ENCODE data around the gene HOXB13. TPM values are rescaled to one million over a fixed set of nuclear protein-coding genes. Genes with fewer than 3 reads are reported as not detected.

Gene HOXB13
- total RNA-seq, 1 donor from 2014 or later = 5.4 TPM

- Histone ChIP-seq H3K4me1 (peaks cover 7% of the 10 kb centered on the region), H3K27ac (no peak overlapping the region), H3K4me3 (no peak overlapping the region), H3K9me3 (no peaks in the 10 kb centered on the region), H3K36me3 (no peaks in the 10 kb centered on the region), H3K27me3 (peaks cover 15% of the 10 kb centered on the region)
- no peak for DNase-seq (ENCODE audit: extremely low spot score in 2 of 2)
- TF ChIP-seq CTCF (IDR thresholded peaks at IDR 0.05) (no peak), POLR2AphosphoS5 (IDR thresholded peaks at IDR 0.05; ENCODE audit: insufficient read depth in 1 of 2, low read depth in 1 of 2) (no peak), POLR2A (IDR thresholded peaks at IDR 0.05) (no peak)
- intact Hi-C loops (cut with DNase I) = loop anchor here (10.0 kb wide), 1 partner anchor 264 kb away; no protein-coding TSS in a partner anchor
Measured at GRCh38 chr17:48740537-48740936, 12.0 kb upstream of the HOXB13 start.

GRCh38 chr17:48738803-48739526, 10.4 kb upstream of the HOXB13 start:
- TF ChIP-seq POLR2AphosphoS5 (IDR thresholded peaks at IDR 0.05; ENCODE audit: insufficient read depth in 1 of 2, low read depth in 1 of 2) (peak in 1 of 2 donors; percentile 27), CTCF (IDR thresholded peaks at IDR 0.05) (no peak)
- Histone ChIP-seq H3K27ac (peak overlapping the region; percentile 24), H3K4me3 (no peak overlapping the region), H3K9me3 (no peaks in the 10 kb centered on the region), H3K4me1 (peaks cover 5% of the 10 kb centered on the region), H3K27me3 (peaks cover 10% of the 10 kb centered on the region), H3K36me3 (no peaks in the 10 kb centered on the region)
- intact Hi-C loops (cut with DNase I) = no loop called here
- DNase-seq (ENCODE audit: extremely low spot score in 2 of 2) = no peak

- no peak for TF ChIP-seq POLR2A (IDR thresholded peaks at IDR 0.05)
- no peak for TF ChIP-seq CTCF (IDR thresholded peaks at IDR 0.05)
- no peak for TF ChIP-seq POLR2AphosphoS5 (IDR thresholded peaks at IDR 0.05; ENCODE audit: insufficient read depth in 1 of 2, low read depth in 1 of 2)
- H3K4me3 ChIP-seq = no peak overlapping the region
- H3K27ac ChIP-seq = peak overlapping the region; percentile 24
- H3K36me3 ChIP-seq = no peaks in the 10 kb centered on the region
- H3K4me1 ChIP-seq = peaks cover 5% of the 10 kb centered on the region
- no peak for DNase-seq (ENCODE audit: extremely low spot score in 2 of 2)
- no peaks in the 10 kb centered on the region for H3K9me3 ChIP-seq
- peaks cover 5% of the 10 kb centered on the region for H3K27me3 ChIP-seq
- intact Hi-C loops (cut with DNase I) = no loop called here
Measured at GRCh38 chr17:48738424-48738802, 9.9 kb upstream of the HOXB13 start.

GRCh38 chr17:48737330-48738043, 8.9 kb upstream of the HOXB13 start:
- Histone ChIP-seq H3K36me3 (no peaks in the 10 kb centered on the region), H3K27me3 (peaks cover 4% of the 10 kb centered on the region), H3K27ac (no peak overlapping the region), H3K9me3 (no peaks in the 10 kb centered on the region), H3K4me3 (no peak overlapping the region), H3K4me1 (peaks cover 5% of the 10 kb centered on the region)
- TF ChIP-seq CTCF (IDR thresholded peaks at IDR 0.05) (no peak), POLR2A (IDR thresholded peaks at IDR 0.05) (no peak), POLR2AphosphoS5 (IDR thresholded peaks at IDR 0.05; ENCODE audit: insufficient read depth in 1 of 2, low read depth in 1 of 2) (no peak)
- intact Hi-C loops (cut with DNase I) = no loop called here
- DNase-seq (ENCODE audit: extremely low spot score in 2 of 2) = no peak

GRCh38 chr17:48735062-48735351, 6.5 kb upstream of the HOXB13 start:
- peaks cover 5% of the 10 kb centered on the region for H3K4me1 ChIP-seq

More at GRCh38 chr17:48735062-48735351, 6.5 kb upstream of the HOXB13 start:
- Histone ChIP-seq H3K4me3 (no peak overlapping the region), H3K36me3 (no peaks in the 10 kb centered on the region), H3K27me3 (no peaks in the 10 kb centered on the region), H3K9me3 (no peaks in the 10 kb centered on the region), H3K27ac (peak overlapping the region; percentile 68)
- intact Hi-C loops (cut with DNase I) = no loop called here
- DNase-seq (ENCODE audit: extremely low spot score in 2 of 2) = no peak
- no peak for TF ChIP-seq CTCF (IDR thresholded peaks at IDR 0.05)
- TF ChIP-seq POLR2A (IDR thresholded peaks at IDR 0.05) = no peak
- TF ChIP-seq POLR2AphosphoS5 (IDR thresholded peaks at IDR 0.05; ENCODE audit: insufficient read depth in 1 of 2, low read depth in 1 of 2) = no peak
